HCT116 (cell line): Measurements from ENCODE around the gene HUNK. TPM values are rescaled to one million over a fixed set of nuclear protein-coding genes. Genes with fewer than 3 reads are reported as not detected.

Experiments
- ATAC-seq: fragments of 200-7000 bp; cut with Tn5 transposase; 2 replicates; pipeline ENCODE4 v1.9.1; 2020; ENCODE audit warnings: mild to moderate bottlenecking, moderate library complexity
- BruUV-seq: library from RNA; stranded (reverse); fragments of 400-500 nt; replicated peaks from 2 replicates; lab custom pipeline; 2021; lab: Mats Ljungman, UMichigan
- CTCF ChIA-PET: fragments of 300-600 bp; sonication (Branson Sonifier 250); formaldehyde crosslinking; loops from one replicate; lab custom pipeline; 2021; ENCODE audit warnings: antibody characterized with exemption; lab: Charles Lee
- POLR2A ChIA-PET: fragments of 300-600, 350-600 bp; sonication (Branson Sonifier 250); formaldehyde crosslinking; loops from one replicate; lab custom pipeline; 2021; ENCODE audit warnings: antibody characterized with exemption; lab: Charles Lee
- RAD21 ChIA-PET, 2 experiments: fragments of 300-600 bp; sonication (Branson Sonifier 250); formaldehyde crosslinking; loops; one replicate each; lab custom pipeline; 2023; ENCODE audit warnings: low total read pairs in 2 of 2; ENCODE audit not compliant: uncharacterized antibody in 2 of 2, unreplicated experiment in 2 of 2, low non-redundant PET in 1 of 2; lab: Charles Lee
- DNase-seq: peaks from one replicate; pipeline ENCODE4 v3.0.0-alpha.2; 2010; ENCODE audit warnings: low read depth, low spot score
- H2AFZ ChIP-seq: fragments of 200-600 bp; shearing (Covaris generic), sonication (generic); 2 replicates; pipeline ENCODE4 v1.6.1; 2017; ENCODE audit warnings: low read depth, mixed run types, mixed read lengths, antibody characterized with exemption, low read length; ENCODE audit not compliant: poor library complexity, severe bottlenecking
- H3K27ac ChIP-seq: 2 replicates; pipeline ENCODE4 v1.5.1; 2012; ENCODE audit warnings: low read depth, low read length
- H3K27me3 ChIP-seq: fragments of 200-600 bp; sonication (generic); 2 replicates; pipeline ENCODE4 v1.6.1; 2016; ENCODE audit warnings: mixed run types, low read length, mixed read lengths; ENCODE audit not compliant: insufficient read depth
- H3K36me3 ChIP-seq, 2 experiments: fragments of 200-500 bp in 1 of 2; fragments of 200-600 bp in 1 of 2; sonication (Bioruptor generic) in 1 of 2; sonication (generic) in 1 of 2; 2 replicates each; pipeline versions ENCODE4 v1.5.1 to v1.6.1; 2014 to 2016; ENCODE audit warnings: low read length in 2 of 2, inconsistent platforms in 1 of 2, mixed read lengths in 1 of 2, mixed run types in 1 of 2; ENCODE audit not compliant: insufficient read depth in 2 of 2, control insufficient read depth in 1 of 2
- H3K4me1 ChIP-seq, 2 experiments: fragments of 200-600 bp in 1 of 2; sonication (generic) in 1 of 2; 2 replicates each; pipeline versions ENCODE4 v1.5.1 to v1.6.1; 2012 to 2017; ENCODE audit warnings: low read length in 2 of 2, inconsistent platforms in 1 of 2, mild to moderate bottlenecking in 1 of 2, mixed read lengths in 1 of 2, mixed run types in 1 of 2, moderate library complexity in 1 of 2; ENCODE audit not compliant: insufficient read depth in 2 of 2, control insufficient read depth in 1 of 2
- H3K4me2 ChIP-seq: fragments of 200-600 bp; sonication (generic); 2 replicates; pipeline ENCODE4 v1.6.1; 2017; ENCODE audit warnings: mixed run types, low read length, mixed read lengths
- H3K4me3 ChIP-seq, 2 experiments: fragments of 200-600 bp in 1 of 2; sonication (generic) in 1 of 2; replicated peaks in 1 of 2; 2 replicates each; pipeline ENCODE4 v1.5.1; 2011 to 2016; ENCODE audit warnings: low read length in 2 of 2, control low read depth in 1 of 2, low read depth in 1 of 2, mild to moderate bottlenecking in 1 of 2, mixed read lengths in 1 of 2, mixed run types in 1 of 2
- H3K79me2 ChIP-seq: fragments of 200-600 bp; sonication (generic); 2 replicates; pipeline ENCODE4 v1.6.1; 2017; ENCODE audit warnings: mild to moderate bottlenecking, mixed run types, low read length, moderate library complexity, mixed read lengths; ENCODE audit not compliant: insufficient read depth
- H3K9ac ChIP-seq: fragments of 200-600 bp; sonication (generic); 2 replicates; pipeline ENCODE4 v1.6.1; 2016; ENCODE audit warnings: low read length, mixed read lengths
- H3K9me2 ChIP-seq: fragments of 200-600 bp; sonication (generic), shearing (Covaris generic); 2 replicates; pipeline ENCODE4 v1.6.1; 2017; ENCODE audit warnings: mixed run types, mild to moderate bottlenecking, moderate library complexity; ENCODE audit not compliant: insufficient read depth
- H3K9me3 ChIP-seq, 2 experiments: fragments of 200-500 bp in 1 of 2; fragments of 200-600 bp in 1 of 2; sonication (Bioruptor generic) in 1 of 2; sonication (generic) in 1 of 2; 2 replicates each; pipeline ENCODE4 v1.6.1; 2014 to 2017; ENCODE audit warnings: low read length in 2 of 2, mixed read lengths in 2 of 2, inconsistent platforms in 1 of 2, low read depth in 1 of 2, mild to moderate bottlenecking in 1 of 2, mixed run types in 1 of 2, moderate library complexity in 1 of 2; ENCODE audit not compliant: control insufficient read depth in 1 of 2, insufficient read depth in 1 of 2
- H4K20me1 ChIP-seq: fragments of 200-600 bp; sonication (generic), shearing (Covaris generic); 2 replicates; pipeline ENCODE4 v1.6.1; 2017; ENCODE audit warnings: mixed run types, mild to moderate bottlenecking, moderate library complexity; ENCODE audit not compliant: insufficient read depth
- CEBPB ChIP-seq: IDR thresholded peaks from 2 replicates; pipeline ENCODE4 v1.6.1; 2012; ENCODE audit warnings: low read depth
- ELF1 ChIP-seq: IDR thresholded peaks from 2 replicates; pipeline ENCODE4 v1.6.1; 2012; ENCODE audit warnings: low read depth, borderline replicate concordance
- EZH2phosphoT487 ChIP-seq: fragments of 200-600 bp; IDR thresholded peaks from 2 replicates; pipeline ENCODE4 v1.6.1; 2018; ENCODE audit warnings: antibody characterized with exemption, borderline replicate concordance
- FOSL1 ChIP-seq: IDR thresholded peaks from 2 replicates; pipeline ENCODE4 v1.6.1; 2012; ENCODE audit warnings: low read depth
- JUND ChIP-seq: IDR thresholded peaks from 2 replicates; pipeline ENCODE4 v1.6.1; 2012
- POLR2AphosphoS5 ChIP-seq: IDR thresholded peaks from 2 replicates; pipeline ENCODE4 v1.6.1; 2011; ENCODE audit warnings: mild to moderate bottlenecking, low read depth, low read length, moderate library complexity
- RAD21 ChIP-seq: IDR thresholded peaks from 2 replicates; pipeline ENCODE4 v1.6.1; 2012; ENCODE audit warnings: low read depth, mild to moderate bottlenecking
- SIN3A ChIP-seq: IDR thresholded peaks from 2 replicates; pipeline ENCODE4 v1.6.1; 2012; ENCODE audit warnings: low read depth
- SP1 ChIP-seq: IDR thresholded peaks from 2 replicates; pipeline ENCODE4 v1.6.1; 2012; ENCODE audit warnings: low read depth
- SRF ChIP-seq: IDR thresholded peaks from 2 replicates; pipeline ENCODE4 v1.6.1; 2012; ENCODE audit warnings: low read depth
- TCF7L2 ChIP-seq: IDR thresholded peaks from 2 replicates; pipeline ENCODE4 v1.7.0; 2011; ENCODE audit warnings: borderline replicate concordance, inconsistent platforms; ENCODE audit not compliant: insufficient read depth, insufficient read length; ENCODE audit errors: extremely low read depth
- ZFX ChIP-seq: fragments of 450-650 bp; IDR thresholded peaks from 2 replicates; pipeline ENCODE4 v1.6.1; 2017
- ZNF274 ChIP-seq: fragments of 200-500 bp; sonication (Bioruptor generic); IDR thresholded peaks from 2 replicates; pipeline ENCODE4 v1.6.1; 2014; ENCODE audit warnings: mild to moderate bottlenecking, low read depth, low read length, inconsistent platforms
- intact Hi-C: fragments of 100-400 bp; cut with micrococcal nuclease; formaldehyde crosslinking; loops from 2 replicates; pipeline ENCODE4 v1.10.0; 2022
- total RNA-seq: library from RNA; stranded (reverse); gene quantifications from one replicate; pipeline ENCODE4 v1.2.1, GENCODE V29; 2021; ENCODE audit not compliant: unreplicated experiment
- TF ChIP-seq, protein P1 (sequence below): IDR thresholded peaks from 2 replicates; pipeline ENCODE4 v1.6.1; 2012; ENCODE audit warnings: low read depth
- TF ChIP-seq, protein P2 (sequence below): IDR thresholded peaks from 2 replicates; pipeline ENCODE4 v1.6.1; 2011; ENCODE audit warnings: mild to moderate bottlenecking, low read length, moderate library complexity; ENCODE audit not compliant: insufficient replicate concordance; ENCODE audit errors: extremely low read depth

HUNK gene
- total RNA-seq, 1 experiment from 2014 or later = not detected

DNA sequence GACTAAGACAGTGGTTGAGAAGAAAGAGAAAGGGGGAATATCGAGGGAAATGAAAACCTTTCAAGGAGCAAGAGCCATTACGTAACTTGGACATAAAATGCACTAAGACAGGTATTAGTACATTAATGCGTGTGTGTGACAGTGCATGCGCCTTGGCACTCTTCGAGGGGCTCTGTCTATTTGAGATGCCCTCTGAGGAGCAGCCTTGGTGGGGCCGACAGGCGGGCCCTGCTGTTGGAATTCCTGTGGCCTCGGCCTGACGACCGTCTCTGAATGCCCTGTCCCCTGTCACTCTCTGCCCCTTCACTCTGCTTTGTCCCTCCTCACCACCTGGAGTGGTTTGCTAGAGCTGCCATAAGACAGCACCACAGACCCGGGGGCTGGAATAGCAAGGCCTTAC lies 12.3 kb downstream of the HUNK start:
- DNase-seq (no peak), ATAC-seq (no peak)
- Histone ChIP-seq H3K36me3 (no peaks in the 10 kb centered on the region), H3K9me3 (no peaks in the 10 kb centered on the region), H3K4me2 (no peak overlapping the region), H3K9me2 (no peaks in the 10 kb centered on the region), H3K9ac (no peak overlapping the region), H3K4me1 (peaks cover 0 to 6% of the 10 kb centered on the region in 2 experiments; a peak in 1 of 4 replicates), H3K27me3 (peaks cover 27% of the 10 kb centered on the region), H4K20me1 (no peaks in the 10 kb centered on the region), H3K4me3 (no peak overlapping the region), H3K27ac (no peak overlapping the region), H2AFZ (no peak overlapping the region), H3K79me2 (no peaks in the 10 kb centered on the region)
- ChIA-PET CTCF (no interaction called here), RAD21 (no interaction called here), POLR2A (no interaction called here)
- BruUV-seq = no TSS peak
- intact Hi-C loops = no loop called here
- TF ChIP-seq SRF = no peak
- TF ChIP-seq SIN3A = no peak
- no peak for TF ChIP-seq ZNF274
- no peak for TF ChIP-seq CEBPB
- TF ChIP-seq, protein P1, sequence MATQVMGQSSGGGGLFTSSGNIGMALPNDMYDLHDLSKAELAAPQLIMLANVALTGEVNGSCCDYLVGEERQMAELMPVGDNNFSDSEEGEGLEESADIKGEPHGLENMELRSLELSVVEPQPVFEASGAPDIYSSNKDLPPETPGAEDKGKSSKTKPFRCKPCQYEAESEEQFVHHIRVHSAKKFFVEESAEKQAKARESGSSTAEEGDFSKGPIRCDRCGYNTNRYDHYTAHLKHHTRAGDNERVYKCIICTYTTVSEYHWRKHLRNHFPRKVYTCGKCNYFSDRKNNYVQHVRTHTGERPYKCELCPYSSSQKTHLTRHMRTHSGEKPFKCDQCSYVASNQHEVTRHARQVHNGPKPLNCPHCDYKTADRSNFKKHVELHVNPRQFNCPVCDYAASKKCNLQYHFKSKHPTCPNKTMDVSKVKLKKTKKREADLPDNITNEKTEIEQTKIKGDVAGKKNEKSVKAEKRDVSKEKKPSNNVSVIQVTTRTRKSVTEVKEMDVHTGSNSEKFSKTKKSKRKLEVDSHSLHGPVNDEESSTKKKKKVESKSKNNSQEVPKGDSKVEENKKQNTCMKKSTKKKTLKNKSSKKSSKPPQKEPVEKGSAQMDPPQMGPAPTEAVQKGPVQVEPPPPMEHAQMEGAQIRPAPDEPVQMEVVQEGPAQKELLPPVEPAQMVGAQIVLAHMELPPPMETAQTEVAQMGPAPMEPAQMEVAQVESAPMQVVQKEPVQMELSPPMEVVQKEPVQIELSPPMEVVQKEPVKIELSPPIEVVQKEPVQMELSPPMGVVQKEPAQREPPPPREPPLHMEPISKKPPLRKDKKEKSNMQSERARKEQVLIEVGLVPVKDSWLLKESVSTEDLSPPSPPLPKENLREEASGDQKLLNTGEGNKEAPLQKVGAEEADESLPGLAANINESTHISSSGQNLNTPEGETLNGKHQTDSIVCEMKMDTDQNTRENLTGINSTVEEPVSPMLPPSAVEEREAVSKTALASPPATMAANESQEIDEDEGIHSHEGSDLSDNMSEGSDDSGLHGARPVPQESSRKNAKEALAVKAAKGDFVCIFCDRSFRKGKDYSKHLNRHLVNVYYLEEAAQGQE = no peak
- TF ChIP-seq, protein P2, sequence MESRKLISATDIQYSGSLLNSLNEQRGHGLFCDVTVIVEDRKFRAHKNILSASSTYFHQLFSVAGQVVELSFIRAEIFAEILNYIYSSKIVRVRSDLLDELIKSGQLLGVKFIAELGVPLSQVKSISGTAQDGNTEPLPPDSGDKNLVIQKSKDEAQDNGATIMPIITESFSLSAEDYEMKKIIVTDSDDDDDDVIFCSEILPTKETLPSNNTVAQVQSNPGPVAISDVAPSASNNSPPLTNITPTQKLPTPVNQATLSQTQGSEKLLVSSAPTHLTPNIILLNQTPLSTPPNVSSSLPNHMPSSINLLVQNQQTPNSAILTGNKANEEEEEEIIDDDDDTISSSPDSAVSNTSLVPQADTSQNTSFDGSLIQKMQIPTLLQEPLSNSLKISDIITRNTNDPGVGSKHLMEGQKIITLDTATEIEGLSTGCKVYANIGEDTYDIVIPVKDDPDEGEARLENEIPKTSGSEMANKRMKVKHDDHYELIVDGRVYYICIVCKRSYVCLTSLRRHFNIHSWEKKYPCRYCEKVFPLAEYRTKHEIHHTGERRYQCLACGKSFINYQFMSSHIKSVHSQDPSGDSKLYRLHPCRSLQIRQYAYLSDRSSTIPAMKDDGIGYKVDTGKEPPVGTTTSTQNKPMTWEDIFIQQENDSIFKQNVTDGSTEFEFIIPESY = no peak
- TF ChIP-seq RAD21 = no peak
- no peak for TF ChIP-seq JUND
- TF ChIP-seq ZFX = no peak
- TF ChIP-seq TCF7L2 = no peak
- no peak for TF ChIP-seq SP1
- no peak for TF ChIP-seq ELF1
- TF ChIP-seq FOSL1 = no peak
- no peak for TF ChIP-seq POLR2AphosphoS5
- no peak for TF ChIP-seq EZH2phosphoT487
